Ascending aorta (tissue), 2 donors: ENCODE data around the gene MS4A15. TPM values are rescaled to one million over a fixed set of nuclear protein-coding genes. Genes with fewer than 3 reads are reported as not detected.

Experiments
- DNase-seq, 2 donors: peaks; one replicate each; pipeline ENCODE4 v3.0.0-alpha.2; 2019; ENCODE audit warnings: low spot score in 2 of 2
- H3K27ac ChIP-seq, 2 donors: fragments of 200-600 bp; sonication (generic); one replicate each; pipeline ENCODE4 v1.5.1; 2016 to 2017; ENCODE audit warnings: mild to moderate bottlenecking in 1 of 2
- H3K27me3 ChIP-seq: fragments of 200-600 bp; sonication (generic); one replicate; pipeline ENCODE4 v1.5.1; 2017
- H3K36me3 ChIP-seq, 2 donors: fragments of 200-600 bp; sonication (generic); one replicate each; pipeline ENCODE4 v1.5.1; 2016
- H3K4me1 ChIP-seq, 2 donors: fragments of 200-600 bp; sonication (generic); one replicate each; pipeline ENCODE4 v1.5.1; 2016 to 2017; ENCODE audit warnings: mild to moderate bottlenecking in 1 of 2
- H3K4me3 ChIP-seq, 2 donors: fragments of 200-600 bp; sonication (generic); one replicate each; pipeline ENCODE4 v1.5.1; 2016 to 2017; ENCODE audit warnings: mild to moderate bottlenecking in 1 of 2
- H3K9me3 ChIP-seq, 2 donors: fragments of 200-600 bp; sonication (generic); one replicate each; pipeline ENCODE4 v1.5.1; 2016
- CTCF ChIP-seq, 3 experiments: fragments of 200-600 bp in 2 of 3; fragments of 450-650 bp in 1 of 3; sonication (generic) in 2 of 3; IDR thresholded peaks; one replicate each; pipeline ENCODE4 v1.5.1; 2016 to 2019; ENCODE audit warnings: antibody characterized with exemption in 3 of 3, mild to moderate bottlenecking in 1 of 3, moderate library complexity in 1 of 3
- intact Hi-C: fragments of 100-400 bp; cut with DNase I; formaldehyde crosslinking; loops from one replicate; pipeline ENCODE4 v1.15.1; 2023
- total RNA-seq: library from RNA; depleted of rRNA; stranded (reverse); fragments of >200 nt; gene quantifications from one replicate; pipeline ENCODE4 v1.1.0, GENCODE V29; 2016

Gene MS4A15
- total RNA-seq, 1 donor from 2014 or later = not detected

GRCh38 chr11:60788401-60789125 is 31.9 kb downstream of the MS4A15 start:
- H3K36me3 ChIP-seq = no peaks in the 10 kb centered on the region
- no peaks in the 10 kb centered on the region for H3K27me3 ChIP-seq
- no peak overlapping the region for H3K4me3 ChIP-seq
- no peak for TF ChIP-seq CTCF (IDR thresholded peaks at IDR 0.05)
- H3K27ac ChIP-seq = no peak overlapping the region
- no peaks in the 10 kb centered on the region for H3K4me1 ChIP-seq
- DNase-seq = no peak
- no peaks in the 10 kb centered on the region for H3K9me3 ChIP-seq
- intact Hi-C loops = no loop called here

GRCh38 chr11:60790726-60791125 is 34.1 kb downstream of the MS4A15 start:
- no peak overlapping the region for H3K27ac ChIP-seq
- no peak overlapping the region for H3K4me3 ChIP-seq
- intact Hi-C loops = no loop called here
- H3K4me1 ChIP-seq = no peaks in the 10 kb centered on the region
- no peak for DNase-seq
- H3K9me3 ChIP-seq = no peaks in the 10 kb centered on the region
- no peak for TF ChIP-seq CTCF (IDR thresholded peaks at IDR 0.05)
- H3K36me3 ChIP-seq = no peaks in the 10 kb centered on the region
- no peaks in the 10 kb centered on the region for H3K27me3 ChIP-seq

GRCh38 chr11:60791153-60791933 is 34.7 kb downstream of the MS4A15 start:
- no peak overlapping the region for H3K27ac ChIP-seq
- H3K36me3 ChIP-seq = no peaks in the 10 kb centered on the region
- no peaks in the 10 kb centered on the region for H3K27me3 ChIP-seq
- H3K4me3 ChIP-seq = no peak overlapping the region
- H3K9me3 ChIP-seq = no peaks in the 10 kb centered on the region
- DNase-seq = no peak
- no peak for TF ChIP-seq CTCF (IDR thresholded peaks at IDR 0.05)
- H3K4me1 ChIP-seq = no peaks in the 10 kb centered on the region
- intact Hi-C loops = no loop called here

GRCh38 chr11:60792521-60792920 is 35.9 kb downstream of the MS4A15 start:
- Histone ChIP-seq H3K36me3 (no peaks in the 10 kb centered on the region), H3K27me3 (no peaks in the 10 kb centered on the region), H3K9me3 (no peaks in the 10 kb centered on the region), H3K4me1 (no peaks in the 10 kb centered on the region), H3K4me3 (no peak overlapping the region), H3K27ac (no peak overlapping the region)
- TF ChIP-seq CTCF (IDR thresholded peaks at IDR 0.05) = no peak
- intact Hi-C loops = no loop called here
- DNase-seq = no peak

GRCh38 chr11:60795291-60795690 is 38.6 kb downstream of the MS4A15 start:
- Histone ChIP-seq H3K4me3 (no peak overlapping the region), H3K36me3 (no peaks in the 10 kb centered on the region), H3K27me3 (no peaks in the 10 kb centered on the region), H3K4me1 (no peaks in the 10 kb centered on the region), H3K27ac (no peak overlapping the region), H3K9me3 (no peaks in the 10 kb centered on the region)
- TF ChIP-seq CTCF (IDR thresholded peaks at IDR 0.05) = no peak
- DNase-seq = no peak
- intact Hi-C loops = no loop called here
